Endothelial cell of umbilical vein (primary cell): ENCODE results near the gene TUB. TPM values are rescaled to one million over a fixed set of nuclear protein-coding genes. Genes with fewer than 3 reads are reported as not detected.

ENCODE experiments used
- BruUV-seq: library from RNA; stranded (reverse); fragments of 400-500 nt; replicated peaks from 2 replicates; lab custom pipeline; 2021; lab: Mats Ljungman, UMichigan
- CTCF ChIA-PET: fragments of 300-600, 350-600 bp; sonication (Branson Sonifier 250); formaldehyde crosslinking; loops from one replicate; lab custom pipeline; 2021; ENCODE audit warnings: antibody characterized with exemption, inconsistent platforms; lab: Charles Lee
- POLR2A ChIA-PET: fragments of 300-600, 350-600 bp; sonication (Branson Sonifier 250); formaldehyde crosslinking; loops from one replicate; lab custom pipeline; 2021; ENCODE audit warnings: antibody characterized with exemption, inconsistent platforms; lab: Charles Lee
- DNase-seq: peaks from one replicate; pipeline ENCODE4 v3.0.0-alpha.2; 2011; ENCODE audit warnings: low read depth, low spot score
- FAIRE-seq: peaks from 2 replicates; lab custom pipeline; 2011; peaks lifted over from hg19 to GRCh38; lab: Jason Lieb, UNC
- H2AFZ ChIP-seq: 2 replicates; pipeline ENCODE4 v1.6.0; 2012; ENCODE audit warnings: low read depth, low read length, control low read depth, inconsistent platforms
- H3K27ac ChIP-seq: 2 replicates; pipeline ENCODE4 v1.5.1; 2011; ENCODE audit warnings: low read depth, mild to moderate bottlenecking, control low read depth, low read length, moderate library complexity; ENCODE audit not compliant: insufficient read depth
- H3K27me3 ChIP-seq, 2 experiments: 2 replicates each; pipeline versions ENCODE4 v1.6.0 to v1.6.1; 2011; ENCODE audit warnings: low read length in 2 of 2, mixed read lengths in 1 of 2; ENCODE audit not compliant: control insufficient read depth in 2 of 2, insufficient read depth in 2 of 2
- H3K36me3 ChIP-seq, 2 experiments: 2 replicates in 1 of 2; 3 replicates in 1 of 2; pipeline ENCODE4 v1.5.1; 2011; ENCODE audit warnings: low read length in 2 of 2, mild to moderate bottlenecking in 1 of 2, moderate library complexity in 1 of 2; ENCODE audit not compliant: control insufficient read depth in 2 of 2, insufficient read depth in 2 of 2; ENCODE audit errors: extremely low read depth in 1 of 2
- H3K4me1 ChIP-seq: 3 replicates; pipeline ENCODE4 v1.5.1; 2011; ENCODE audit warnings: mild to moderate bottlenecking, low read length; ENCODE audit not compliant: control insufficient read depth, insufficient read depth; ENCODE audit errors: extremely low read depth
- H3K4me2 ChIP-seq: 2 replicates; pipeline ENCODE4 v1.6.1; 2011; ENCODE audit warnings: low read length, control low read depth, mixed read lengths; ENCODE audit not compliant: insufficient read depth
- H3K4me3 ChIP-seq, 3 experiments: fragments of 200-600 bp in 1 of 3; sonication (generic), shearing (Covaris generic) in 1 of 3; replicated peaks in 1 of 3; 2 replicates each; pipeline ENCODE4 v1.5.1; 2011 to 2016; ENCODE audit warnings: control low read depth in 3 of 3, low read length in 3 of 3, mild to moderate bottlenecking in 2 of 3, inconsistent platforms in 1 of 3, low read depth in 1 of 3, moderate library complexity in 1 of 3; ENCODE audit not compliant: insufficient read depth in 1 of 3
- H3K79me2 ChIP-seq: 2 replicates; pipeline ENCODE4 v1.6.0; 2012; ENCODE audit warnings: low read length, inconsistent platforms; ENCODE audit not compliant: control insufficient read depth, insufficient read depth
- H3K9ac ChIP-seq: replicated peaks from 2 replicates; pipeline ENCODE3; 2011; ENCODE audit warnings: low read length, control low read depth; ENCODE audit not compliant: insufficient read depth; ENCODE audit errors: extremely low read depth
- H3K9me1 ChIP-seq: replicated peaks from 3 replicates; pipeline ENCODE4 v1.6.0; 2011; ENCODE audit warnings: mild to moderate bottlenecking, low read length; ENCODE audit not compliant: control insufficient read depth, insufficient read depth; ENCODE audit errors: extremely low read depth
- H3K9me3 ChIP-seq: replicated peaks from 2 replicates; pipeline ENCODE4 v1.5.1; 2012; ENCODE audit warnings: low read length, inconsistent platforms; ENCODE audit not compliant: control insufficient read depth, insufficient read depth
- H4K20me1 ChIP-seq: replicated peaks from 2 replicates; pipeline ENCODE3; 2011; ENCODE audit warnings: mild to moderate bottlenecking, low read length; ENCODE audit not compliant: control insufficient read depth, insufficient read depth; ENCODE audit errors: extremely low read depth
- EZH2 ChIP-seq: IDR thresholded peaks from 2 replicates; pipeline ENCODE4 v1.6.1; 2012; ENCODE audit warnings: borderline replicate concordance, low read depth, mild to moderate bottlenecking, moderate library complexity, low read length, inconsistent platforms; ENCODE audit not compliant: severe bottlenecking
- JUN ChIP-seq: IDR thresholded peaks from 2 replicates; pipeline ENCODE4 v1.6.1; 2011; ENCODE audit warnings: borderline replicate concordance, low read depth; ENCODE audit not compliant: insufficient read length, insufficient read depth
- POLR2A ChIP-seq: IDR thresholded peaks from 2 replicates; pipeline ENCODE4 v1.6.1; 2012; ENCODE audit warnings: low read depth, mild to moderate bottlenecking, control low read depth, low read length
- POLR2AphosphoS5 ChIP-seq: IDR thresholded peaks from 2 replicates; pipeline ENCODE4 v1.6.1; 2012; ENCODE audit warnings: low read depth, mild to moderate bottlenecking, control low read depth, low read length, moderate library complexity; ENCODE audit not compliant: insufficient read depth
- dilution Hi-C: fragments of 300-500 bp; cut with MboI; formaldehyde crosslinking; loops from one replicate; pipeline ENCODE4 v1.15.0; 2019; ENCODE audit warnings: low sequenced_read_pairs; ENCODE audit not compliant: extremely low pct_ligation_motif_present
- intact Hi-C: fragments of 100-400 bp; cut with micrococcal nuclease; formaldehyde crosslinking; loops from one replicate; pipeline ENCODE4 v1.10.0; 2022
- polyA plus RNA-seq, 4 experiments: library from polyadenylated mRNA; depleted of rRNA in 3 of 4; stranded (reverse) in 3 of 4; unstranded in 1 of 4; fragments of >200 nt; gene quantifications; 2 replicates each; pipeline versions ENCODE4 v1.2.1 to v1.2.3, GENCODE V29; 2011 to 2012; ENCODE audit warnings: missing spikeins in 1 of 4
- total RNA-seq: library from RNA; stranded (reverse); gene quantifications from 2 replicates; pipeline ENCODE4 v1.2.3, GENCODE V29; 2021
- TF ChIP-seq, protein P1 (sequence below): IDR thresholded peaks from 2 replicates; pipeline ENCODE4 v1.6.1; 2011; ENCODE audit not compliant: insufficient read depth, insufficient read length
- TF ChIP-seq, protein P2 (sequence below), 2 donors: IDR thresholded peaks; 1 replicate in 1 of 2; 2 replicates in 1 of 2; pipeline ENCODE4 v1.5.1; 2011; ENCODE audit warnings: low read length in 2 of 2, mild to moderate bottlenecking in 2 of 2, moderate library complexity in 2 of 2, control low read depth in 1 of 2, inconsistent platforms in 1 of 2, low read depth in 1 of 2; ENCODE audit not compliant: insufficient read depth in 1 of 2; ENCODE audit errors: extremely low read depth in 1 of 2

The TUB gene
- total and polyA plus RNA-seq, 2 donors (not counting 3 experiments of a cell fraction or from before 2014, with no cell fraction given), result 2.3 to 3.9 TPM

DNA sequence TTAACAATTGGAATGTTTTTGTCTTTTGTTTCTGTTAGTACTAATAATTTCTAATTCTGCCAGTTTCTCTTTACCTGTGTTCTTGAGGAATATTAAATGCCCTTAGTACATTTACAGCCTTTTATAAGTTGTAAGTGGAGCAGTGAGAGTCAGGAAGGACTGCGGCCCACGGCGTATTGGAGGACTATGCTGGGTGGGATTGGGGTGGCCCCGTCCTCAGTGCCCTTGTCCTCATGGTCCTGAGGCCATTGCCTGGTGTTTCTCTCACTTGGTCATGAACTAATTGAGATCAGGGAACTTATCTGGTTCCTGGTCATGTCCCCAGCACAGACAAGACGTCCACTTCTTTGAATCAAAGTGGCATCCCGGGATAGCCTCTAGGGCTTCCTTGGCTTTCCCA, 3.3 kb downstream of the TUB start:
- BruUV-seq, result no TSS peak
- no peak for TF ChIP-seq POLR2AphosphoS5
- TF ChIP-seq JUN, result no peak
- no peak for TF ChIP-seq EZH2
- no peak for TF ChIP-seq POLR2A
- TF ChIP-seq, protein P1, sequence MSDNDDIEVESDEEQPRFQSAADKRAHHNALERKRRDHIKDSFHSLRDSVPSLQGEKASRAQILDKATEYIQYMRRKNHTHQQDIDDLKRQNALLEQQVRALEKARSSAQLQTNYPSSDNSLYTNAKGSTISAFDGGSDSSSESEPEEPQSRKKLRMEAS, result no peak
- Histone ChIP-seq H3K9me1 (no peaks in the 10 kb centered on the region), H3K27me3 (peaks cover 2 to 5% of the 10 kb centered on the region in 2 experiments), H2AFZ (no peak overlapping the region), H3K4me1 (peaks cover 6% of the 10 kb centered on the region), H3K4me2 (no peak overlapping the region), H3K36me3 (no peaks in the 10 kb centered on the region), H3K4me3 (no peak overlapping the region), H3K79me2 (no peaks in the 10 kb centered on the region), H3K27ac (no peak overlapping the region), H3K9ac (no peak overlapping the region), H4K20me1 (no peaks in the 10 kb centered on the region), H3K9me3 (no peaks in the 10 kb centered on the region)
- no peak for DNase-seq
- dilution Hi-C loops (no loop called here), intact Hi-C loops (no loop called here)
- ChIA-PET CTCF (no interaction called here), POLR2A (no interaction called here)
- no peak for FAIRE-seq

GRCh38 chr11:8085011-8085645, 4.1 kb downstream of the TUB start:
- H3K4me1 ChIP-seq, result peaks cover 6% of the 10 kb centered on the region
- ChIA-PET CTCF (interaction anchor here (1.6 to 20.3 kb wide), 3 partner anchors 14 to 77 kb away, joined by 3 to 822 read pairs (median 84); no protein-coding TSS in a partner anchor), POLR2A (no interaction called here)
- H3K9me1 ChIP-seq, result no peaks in the 10 kb centered on the region
- H3K9ac ChIP-seq, result no peak overlapping the region
- H3K79me2 ChIP-seq, result no peaks in the 10 kb centered on the region
- no peaks in the 10 kb centered on the region for H3K9me3 ChIP-seq
- intact Hi-C loops, result no loop called here
- dilution Hi-C loops, result no loop called here
- DNase-seq (no peak), FAIRE-seq (no peak)
- H3K4me3 ChIP-seq, result no peak overlapping the region
- peaks cover 0 to 5% of the 10 kb centered on the region in 2 experiments for H3K27me3 ChIP-seq
- no peaks in the 10 kb centered on the region for H4K20me1 ChIP-seq
- H3K27ac ChIP-seq, result no peak overlapping the region
- BruUV-seq, result no TSS peak
- H3K36me3 ChIP-seq, result no peaks in the 10 kb centered on the region
- no peak overlapping the region for H3K4me2 ChIP-seq
- no peak overlapping the region for H2AFZ ChIP-seq
- TF ChIP-seq, protein P2, sequence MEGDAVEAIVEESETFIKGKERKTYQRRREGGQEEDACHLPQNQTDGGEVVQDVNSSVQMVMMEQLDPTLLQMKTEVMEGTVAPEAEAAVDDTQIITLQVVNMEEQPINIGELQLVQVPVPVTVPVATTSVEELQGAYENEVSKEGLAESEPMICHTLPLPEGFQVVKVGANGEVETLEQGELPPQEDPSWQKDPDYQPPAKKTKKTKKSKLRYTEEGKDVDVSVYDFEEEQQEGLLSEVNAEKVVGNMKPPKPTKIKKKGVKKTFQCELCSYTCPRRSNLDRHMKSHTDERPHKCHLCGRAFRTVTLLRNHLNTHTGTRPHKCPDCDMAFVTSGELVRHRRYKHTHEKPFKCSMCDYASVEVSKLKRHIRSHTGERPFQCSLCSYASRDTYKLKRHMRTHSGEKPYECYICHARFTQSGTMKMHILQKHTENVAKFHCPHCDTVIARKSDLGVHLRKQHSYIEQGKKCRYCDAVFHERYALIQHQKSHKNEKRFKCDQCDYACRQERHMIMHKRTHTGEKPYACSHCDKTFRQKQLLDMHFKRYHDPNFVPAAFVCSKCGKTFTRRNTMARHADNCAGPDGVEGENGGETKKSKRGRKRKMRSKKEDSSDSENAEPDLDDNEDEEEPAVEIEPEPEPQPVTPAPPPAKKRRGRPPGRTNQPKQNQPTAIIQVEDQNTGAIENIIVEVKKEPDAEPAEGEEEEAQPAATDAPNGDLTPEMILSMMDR (IDR thresholded peaks at IDR 0.05; ENCODE audit: extremely low read depth in 1 of 2, insufficient read depth in 1 of 2, low read depth in 1 of 2, low read length in 2 of 2), result no peak
- no peak for TF ChIP-seq POLR2AphosphoS5
- TF ChIP-seq EZH2, result no peak
- no peak for TF ChIP-seq POLR2A
